COR-L47 (cell line): ENCODE measurements around the gene MACROH2A2.

Experiments used
- DNase-seq: peaks from one replicate; lab custom pipeline; 2025; lab: John Stamatoyannopoulos, UW

MACROH2A2 gene

GRCh38 chr10:70130878-70131559, 78.4 kb downstream of the MACROH2A2 start:
- DNase-seq, result no peak

DNA sequence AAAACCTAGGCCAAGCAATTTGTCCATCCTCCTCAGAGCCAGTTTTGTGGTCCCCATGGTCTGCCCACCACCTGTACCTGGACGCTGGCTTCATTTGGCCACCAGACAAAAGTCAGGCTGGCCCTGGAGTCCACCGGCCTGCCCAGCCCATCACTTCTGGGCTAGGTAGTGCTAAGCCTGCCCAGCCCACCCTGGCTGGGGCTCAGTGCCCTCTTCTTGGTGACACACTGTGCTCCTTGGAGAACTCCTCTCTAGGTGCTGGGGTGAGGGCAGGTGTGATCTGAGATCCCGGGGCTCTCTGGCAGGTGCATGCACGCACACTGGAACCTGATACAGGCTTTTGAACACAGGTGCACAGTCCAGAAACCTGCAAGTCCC, 78.9 kb downstream of the MACROH2A2 start:
- DNase-seq, result no peak

GRCh38 chr10:70132098-70133029, 79.7 kb downstream of the MACROH2A2 start, which contains the start of gene AIFM2:
TSS of gene AIFM2 (minus strand) at chr10:70132825. CDS start at chr10:70124084, 8,741 bp downstream.
- peak; percentile 29 for DNase-seq

DNA sequence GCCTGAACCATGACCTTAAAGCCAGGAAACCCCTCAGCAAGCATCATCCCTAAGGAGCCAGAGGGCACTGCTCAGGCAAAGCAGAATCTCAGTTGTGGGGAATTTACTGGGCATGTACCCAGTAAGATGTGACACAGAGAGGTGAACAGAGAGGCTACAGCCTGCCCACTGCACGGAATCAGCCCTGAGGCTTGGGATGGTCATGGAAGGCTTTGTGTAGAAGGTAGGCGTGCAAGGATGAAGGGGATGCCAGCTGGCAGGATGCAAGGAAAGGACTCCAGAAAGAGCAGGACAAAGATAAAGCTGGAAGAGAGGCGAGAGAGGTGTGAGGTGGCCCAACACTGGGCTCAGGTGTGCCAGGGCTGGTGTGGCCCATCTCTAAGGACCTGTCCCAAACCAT, 82.4 kb downstream of the MACROH2A2 start:
- no peak for DNase-seq

DNA sequence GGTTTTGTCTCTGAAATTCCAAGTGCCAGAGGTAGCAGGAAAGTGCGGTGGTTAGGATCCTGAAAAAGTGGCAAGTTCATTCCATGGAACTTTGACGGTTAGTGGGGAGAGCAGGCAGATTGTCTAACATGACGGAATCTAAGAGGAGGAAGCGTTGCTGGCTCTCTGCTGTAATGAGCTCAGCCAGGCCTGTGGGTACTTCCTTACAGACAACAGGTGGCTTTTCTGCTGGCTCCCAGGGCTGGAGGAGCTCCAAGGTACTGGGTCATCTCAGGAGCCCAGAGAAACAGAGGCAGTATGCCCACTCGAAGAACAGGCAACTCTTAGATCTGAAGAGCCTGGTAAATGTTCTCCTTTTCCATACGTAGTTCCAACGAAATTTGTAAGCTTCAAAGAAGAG, 83.0 kb downstream of the MACROH2A2 start:
- DNase-seq, result no peak

- DNase-seq, result no peak
These were observed 84.5 kb downstream of the MACROH2A2 start for GRCh38 chr10:70137135-70137534.

- no peak for DNase-seq
These were observed 85.6 kb downstream of the MACROH2A2 start for GRCh38 chr10:70137927-70138883.

DNA sequence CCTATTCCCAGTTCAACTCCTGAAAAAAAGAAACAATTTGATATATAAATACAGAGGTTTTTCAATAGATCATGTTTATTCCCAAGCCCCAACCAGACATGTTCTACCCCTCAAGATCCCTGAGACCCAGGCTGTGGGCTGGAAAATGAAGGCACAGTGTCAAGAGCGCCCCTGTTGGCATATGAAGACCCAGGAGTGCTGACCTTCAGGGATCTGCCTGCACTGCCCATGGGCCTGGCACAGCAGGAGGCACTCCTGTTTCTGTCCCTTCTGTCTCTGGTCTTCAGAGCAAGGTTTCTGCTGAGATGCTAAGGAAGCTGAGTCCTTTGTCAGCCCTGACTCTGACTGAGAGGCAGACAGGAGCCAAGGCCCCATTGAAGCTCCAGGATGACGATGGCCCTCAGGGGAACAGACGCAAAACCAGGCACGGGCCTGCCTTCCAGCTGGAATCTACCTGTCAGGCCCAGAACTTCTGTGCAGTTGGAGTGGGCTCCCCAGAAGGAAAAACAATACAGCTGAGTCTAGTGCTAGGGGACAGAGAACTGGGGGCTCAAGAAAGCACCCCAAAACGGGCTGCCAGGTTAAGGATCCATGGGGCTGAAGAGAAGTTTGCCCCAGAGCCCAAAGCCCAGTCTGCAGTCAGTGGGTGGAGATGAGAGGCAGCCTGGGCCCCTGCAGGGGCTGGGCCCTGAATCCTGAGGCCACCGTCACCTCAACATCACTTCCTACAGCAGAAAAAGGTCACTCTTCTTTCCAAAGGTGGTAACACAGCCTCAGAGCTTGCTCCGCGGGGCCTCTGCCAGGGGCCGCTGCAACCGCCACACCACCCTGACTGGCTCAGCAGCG, 86.7 kb downstream of the MACROH2A2 start:
- DNase-seq, result no peak

DNA sequence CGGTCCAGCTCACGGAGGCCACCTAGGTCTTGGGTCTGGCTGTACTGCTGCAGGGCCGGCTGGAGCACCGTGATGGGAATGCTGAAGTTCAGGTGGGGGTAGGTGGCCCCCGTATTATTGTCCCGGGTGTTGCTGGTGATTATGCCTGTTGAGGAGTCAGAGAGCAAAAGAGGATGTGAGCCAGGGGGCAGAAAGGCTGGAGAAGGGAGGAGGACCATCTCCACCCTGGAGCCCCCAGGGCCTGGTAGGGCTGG, 87.3 kb downstream of the MACROH2A2 start:
- DNase-seq, result no peak

DNA sequence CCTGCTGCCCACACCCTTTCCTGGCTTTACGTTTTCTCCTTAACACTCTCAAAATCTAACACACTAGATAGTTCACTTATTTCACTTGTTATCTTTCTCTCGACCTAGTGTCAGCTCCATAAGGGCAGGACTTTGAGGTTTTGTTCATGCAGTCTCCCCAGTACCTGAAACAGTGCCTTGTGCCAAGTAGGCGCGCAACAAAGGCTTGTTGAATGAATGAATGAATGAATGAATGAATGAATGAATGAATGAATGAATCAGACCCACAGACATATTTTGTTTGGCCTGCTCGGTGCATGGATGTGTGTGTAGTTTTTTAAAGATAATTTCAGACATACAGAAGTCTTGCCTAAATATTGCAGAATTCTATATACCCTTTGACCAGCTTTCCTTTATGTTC, 87.7 kb downstream of the MACROH2A2 start:
- no peak for DNase-seq

- no peak for DNase-seq
These were observed 89.9 kb downstream of the MACROH2A2 start for GRCh38 chr10:70142555-70142954.

DNA sequence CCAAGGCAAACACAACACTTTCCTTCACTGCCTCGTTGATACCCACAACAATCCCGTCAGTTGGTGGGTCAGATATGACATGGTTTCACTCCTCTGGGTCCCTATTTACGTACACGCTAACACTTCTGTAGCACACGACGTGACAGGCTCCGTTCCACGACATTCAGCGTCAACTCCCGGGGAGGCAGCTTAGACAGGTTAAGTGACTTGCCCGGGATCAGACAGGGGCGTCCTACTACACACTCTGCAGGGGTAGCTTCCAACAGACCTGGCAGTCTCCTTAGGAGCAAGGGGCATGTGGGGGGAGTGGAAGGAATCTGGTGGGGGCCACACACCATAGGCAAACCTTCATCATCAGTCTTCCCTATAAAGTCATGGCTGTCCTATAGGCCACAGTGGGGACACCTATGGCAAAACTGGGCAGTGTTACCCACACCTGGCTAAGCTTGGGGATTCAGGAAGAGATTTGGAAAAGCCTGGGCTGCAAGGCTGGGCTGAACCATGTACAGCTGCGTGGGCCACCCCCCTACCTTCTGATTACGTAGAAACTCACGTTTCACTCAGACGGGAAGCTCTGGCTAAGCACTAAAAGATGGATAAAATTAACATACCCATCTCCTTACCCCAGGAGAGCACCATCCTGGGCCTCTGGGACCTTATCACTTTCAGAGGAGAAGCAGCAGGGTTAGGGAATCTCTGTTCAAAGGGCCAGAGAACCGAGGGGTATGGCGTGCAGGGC, 91.9 kb downstream of the MACROH2A2 start:
- no peak for DNase-seq

GRCh38 chr10:70145166-70145665, 92.6 kb downstream of the MACROH2A2 start:
- DNase-seq, result no peak

- peak; percentile 25 for DNase-seq
These were observed 93.2 kb downstream of the MACROH2A2 start for GRCh38 chr10:70145666-70146488.

DNA sequence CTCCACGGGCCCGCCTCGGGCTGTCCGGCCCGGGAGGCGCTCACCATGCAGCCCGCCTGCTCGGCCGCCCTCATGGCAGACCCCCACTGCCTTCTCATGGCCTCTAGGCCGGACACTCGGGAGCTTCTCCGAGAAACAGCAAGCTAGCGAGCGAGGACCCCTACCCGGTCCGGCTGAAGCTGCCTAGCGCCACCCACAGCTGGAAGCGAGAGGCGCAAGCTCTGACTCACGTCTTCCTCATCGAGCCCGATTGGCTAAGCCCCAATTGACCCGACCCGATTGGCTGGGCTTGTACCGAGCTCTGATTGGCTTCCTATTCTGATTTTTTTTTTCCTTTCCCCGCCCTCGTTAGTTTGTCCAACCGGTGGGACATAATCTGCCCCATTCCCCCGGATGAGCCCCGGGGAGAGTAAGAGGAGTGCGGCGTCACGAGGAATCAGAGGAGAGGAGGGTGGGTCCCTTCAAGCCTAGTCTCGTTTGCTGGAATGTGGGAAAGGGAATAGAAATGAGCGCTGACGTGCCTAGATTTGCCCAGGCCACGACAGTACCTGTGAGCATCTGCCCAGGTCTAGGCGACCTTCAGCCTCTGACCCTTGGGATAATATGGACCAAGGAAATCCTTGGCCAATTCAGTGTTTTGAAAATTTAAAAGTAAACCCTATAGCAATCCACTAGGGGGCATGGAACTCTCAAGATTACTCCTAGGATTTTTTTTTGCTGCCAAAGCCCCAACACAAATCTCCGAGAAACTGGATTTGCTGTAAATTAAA, 94.0 kb downstream of the MACROH2A2 start, which contains the start of gene TYSND1:
Gene TYSND1 (minus strand): TSS at position 212 of the 770 bp plus-strand sequence. CDS start 114 bp downstream, at position 98.
- DNase-seq, result peak; percentile 93

DNA sequence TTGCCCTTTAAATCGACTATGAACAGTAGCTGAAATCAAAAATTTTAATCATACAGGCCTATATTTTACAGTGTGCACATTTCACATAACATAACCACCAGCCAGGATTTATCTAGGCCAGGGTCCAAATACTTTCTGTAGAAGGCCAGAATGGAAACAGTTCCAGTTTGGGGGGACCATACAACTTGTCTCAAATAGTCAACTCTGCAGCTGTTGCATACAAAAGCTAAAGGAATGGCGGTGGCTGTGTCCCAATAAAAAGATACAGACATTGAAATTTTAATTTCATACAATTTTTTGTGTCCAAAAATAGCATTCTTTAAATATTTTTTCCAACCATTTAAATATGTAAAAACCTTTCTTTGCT, 94.6 kb downstream of the MACROH2A2 start:
- DNase-seq, result no peak

GRCh38 chr10:70148516-70148915, 95.9 kb downstream of the MACROH2A2 start:
- DNase-seq, result no peak

GRCh38 chr10:70155255-70155838, 102.7 kb downstream of the MACROH2A2 start:
- no peak for DNase-seq
